HG03575 (cell line): ENCODE data around the gene KNDC1.

Experiments used
- ATAC-seq: cut with Tn5 transposase; IDR thresholded peaks from one replicate; pipeline ENCODE4 v1.9.1; 2021; ENCODE audit not compliant: unreplicated experiment, insufficient number of reproducible peaks, low FRiP score; ENCODE audit errors: extremely low read depth

Gene KNDC1

GRCh38 chr10:133198621-133199487, 38.8 kb downstream of the KNDC1 start:
- ATAC-seq, result no peak

GRCh38 chr10:133199488-133199885, 39.5 kb downstream of the KNDC1 start:
- no peak for ATAC-seq

GRCh38 chr10:133199992-133200611, 40.1 kb downstream of the KNDC1 start:
- ATAC-seq, result no peak

DNA sequence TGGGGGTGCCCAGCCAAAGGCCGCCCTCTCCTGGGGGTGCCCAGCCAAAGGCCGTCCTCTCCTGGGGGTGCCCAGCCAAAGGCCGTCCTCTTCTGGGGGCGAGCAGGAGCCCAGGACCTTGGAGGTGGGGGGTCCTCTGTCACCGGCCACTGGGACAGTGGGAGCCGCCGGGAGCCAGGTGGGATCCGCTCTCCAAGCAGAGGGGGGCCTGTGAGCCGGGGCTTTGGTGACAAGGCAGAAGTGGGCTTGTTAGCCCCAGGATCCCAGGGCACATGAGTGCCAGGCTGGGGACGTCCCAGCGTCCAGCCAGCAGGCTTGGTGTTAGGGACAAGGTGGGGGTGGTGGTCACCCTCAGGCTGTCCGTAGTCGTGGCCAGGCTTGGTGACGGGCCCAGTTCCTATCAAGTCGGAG, 40.6 kb downstream of the KNDC1 start:
- no peak for ATAC-seq

DNA sequence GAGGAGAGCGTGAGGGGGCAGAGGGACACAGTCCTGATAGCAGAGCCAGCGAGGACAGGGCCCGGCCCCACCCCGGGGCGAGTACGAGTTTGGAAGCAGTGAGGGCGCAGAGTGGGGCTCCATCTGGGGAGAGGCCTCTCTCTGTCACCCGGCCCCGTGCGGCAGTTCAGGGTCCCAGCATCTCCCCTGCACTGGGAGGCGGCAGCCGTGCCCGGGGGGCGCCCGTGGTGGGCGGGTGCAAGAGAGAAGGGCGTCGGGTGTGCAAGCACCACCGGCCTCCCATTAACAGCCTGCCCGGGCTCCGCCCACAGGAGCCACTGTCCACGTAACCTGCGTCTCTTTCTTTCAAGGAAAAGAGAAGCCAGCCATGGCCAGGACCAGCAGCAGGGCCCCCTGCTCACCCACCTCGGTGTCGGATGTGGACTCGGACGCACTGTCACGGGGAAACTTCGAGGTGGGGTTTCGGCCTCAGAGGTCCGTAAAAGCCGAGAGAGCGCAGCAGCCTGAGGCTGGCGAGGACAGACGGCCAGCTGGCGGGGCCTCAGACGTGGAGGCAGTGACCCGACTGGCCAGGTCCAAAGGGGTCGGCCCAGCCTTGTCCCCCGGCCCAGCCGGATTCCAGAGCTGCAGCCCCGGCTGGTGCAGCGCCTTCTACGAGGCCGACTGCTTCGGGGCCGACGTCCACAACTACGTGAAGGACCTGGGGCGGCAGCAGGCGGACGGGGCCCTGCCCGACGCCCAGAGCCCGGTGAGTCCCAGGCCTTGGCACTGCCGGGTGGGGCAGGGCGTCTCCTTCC, 41.3 kb downstream of the KNDC1 start:
- ATAC-seq, result no peak

DNA sequence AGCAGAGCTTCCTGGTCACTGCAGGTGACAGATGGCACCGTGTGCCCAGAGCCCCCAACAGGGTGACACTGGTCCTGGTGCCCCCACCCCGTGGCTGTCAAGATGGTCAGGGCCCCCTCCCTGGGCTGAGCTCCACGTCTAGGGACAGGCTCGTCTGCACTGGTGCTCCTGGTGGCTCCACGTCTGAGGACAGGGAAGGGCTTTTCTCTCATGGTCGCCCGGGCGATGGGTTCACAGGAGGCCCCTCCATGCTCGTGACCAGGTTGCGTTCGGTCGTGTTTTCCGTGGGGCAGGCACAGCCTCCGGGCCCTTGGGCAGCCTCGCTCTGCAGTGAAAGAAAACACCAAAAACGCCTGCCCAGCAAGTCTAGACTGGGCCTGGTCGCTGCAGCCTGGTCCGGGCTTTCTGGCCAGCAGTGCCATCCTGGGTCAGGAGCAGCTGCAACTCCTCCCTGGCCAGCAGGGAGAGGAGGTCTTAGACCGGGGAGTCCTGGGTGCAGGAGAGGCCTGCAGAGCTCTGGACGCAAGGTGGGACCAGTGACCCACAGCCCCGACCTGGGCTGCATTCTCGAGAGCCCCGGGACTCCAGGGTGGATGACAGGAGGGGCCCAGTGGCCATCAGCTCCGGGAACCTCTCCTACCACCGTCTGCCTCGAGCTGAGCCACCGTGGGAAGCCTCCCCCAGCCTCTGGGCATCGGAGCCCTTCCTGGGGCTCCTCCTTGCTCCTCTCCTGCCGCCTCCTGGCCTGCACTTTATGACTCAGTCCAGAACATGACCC, 42.1 kb downstream of the KNDC1 start:
- ATAC-seq, result no peak

DNA sequence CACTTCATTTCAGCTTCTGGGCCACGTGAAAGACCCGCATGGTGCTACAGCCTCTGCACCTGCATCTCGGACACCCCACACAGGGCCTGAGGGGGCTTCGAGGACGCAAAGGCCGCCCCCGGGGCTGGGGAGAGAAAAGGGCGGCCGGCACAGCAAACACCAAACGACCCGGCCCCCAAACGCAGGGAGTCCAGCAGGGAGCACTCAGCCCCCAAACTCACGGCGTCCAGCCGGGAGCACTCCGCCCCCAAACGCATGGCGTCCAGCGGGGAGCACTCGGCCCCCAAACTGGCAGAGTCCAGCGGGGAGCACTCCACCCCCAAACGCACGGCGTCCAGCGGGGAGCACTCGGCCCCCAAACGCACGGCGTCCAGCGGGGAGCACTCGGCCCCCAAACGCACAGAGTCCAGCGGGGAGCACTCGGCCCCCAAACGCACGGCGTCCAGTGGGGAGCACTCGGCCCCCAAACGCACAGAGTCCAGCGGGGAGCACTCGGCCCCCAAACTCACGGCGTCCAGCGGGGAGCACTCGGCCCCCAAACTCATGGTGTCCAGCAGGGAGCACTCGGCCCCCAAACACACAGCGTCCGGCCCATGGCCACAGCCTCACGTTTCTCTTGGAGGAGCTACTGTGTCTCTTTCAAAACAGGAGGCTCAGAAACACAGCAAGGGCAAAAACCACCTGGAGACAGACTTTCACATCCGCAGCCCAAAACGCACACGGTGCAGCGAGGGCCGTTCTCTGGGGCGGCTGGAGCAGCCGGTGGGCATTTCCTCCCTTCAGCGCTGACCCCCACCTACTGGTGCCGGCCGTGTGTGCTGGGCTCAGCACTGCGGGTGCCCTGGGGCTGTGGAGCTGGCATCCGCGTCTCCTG, 43.0 kb downstream of the KNDC1 start:
- ATAC-seq, result no peak

DNA sequence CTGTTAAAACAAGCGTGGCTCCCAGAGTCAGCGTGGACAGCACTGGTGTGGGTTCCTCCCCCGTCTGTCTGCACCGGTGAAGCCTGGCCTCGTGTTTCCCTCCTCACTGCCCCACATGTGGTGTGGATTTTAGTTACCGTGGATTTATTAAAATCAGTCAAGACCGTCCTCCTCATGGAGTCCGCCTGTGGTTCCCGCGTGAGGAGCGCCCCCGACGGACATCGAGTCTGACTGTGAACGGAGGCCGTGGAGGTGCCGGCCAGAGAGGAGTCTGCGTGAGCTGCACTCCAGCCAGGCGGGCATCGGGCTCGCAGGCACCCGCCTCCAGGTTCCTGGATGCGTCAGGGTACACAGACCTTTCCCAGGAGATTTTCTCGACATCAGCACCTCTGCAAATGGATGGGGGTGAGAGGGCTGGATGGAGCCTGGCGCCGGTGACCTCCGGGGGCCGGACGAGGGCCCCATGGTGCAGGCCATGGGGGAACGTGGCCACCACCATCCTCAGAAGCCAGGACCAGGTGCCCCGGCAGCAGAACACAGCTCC, 43.7 kb downstream of the KNDC1 start:
- ATAC-seq, result no peak

- no peak for ATAC-seq
Observed at GRCh38 chr10:133204226-133205015, 44.4 kb downstream of the KNDC1 start.

- no peak for ATAC-seq
Observed at GRCh38 chr10:133205146-133205545, 45.1 kb downstream of the KNDC1 start.

- no peak for ATAC-seq
Observed at GRCh38 chr10:133206356-133207040, 46.5 kb downstream of the KNDC1 start.

GRCh38 chr10:133207041-133207600, 47.1 kb downstream of the KNDC1 start:
- no peak for ATAC-seq

- no peak for ATAC-seq
Observed at GRCh38 chr10:133207627-133208026, 47.6 kb downstream of the KNDC1 start.

- no peak for ATAC-seq
Observed at GRCh38 chr10:133208466-133208865, 48.4 kb downstream of the KNDC1 start.

DNA sequence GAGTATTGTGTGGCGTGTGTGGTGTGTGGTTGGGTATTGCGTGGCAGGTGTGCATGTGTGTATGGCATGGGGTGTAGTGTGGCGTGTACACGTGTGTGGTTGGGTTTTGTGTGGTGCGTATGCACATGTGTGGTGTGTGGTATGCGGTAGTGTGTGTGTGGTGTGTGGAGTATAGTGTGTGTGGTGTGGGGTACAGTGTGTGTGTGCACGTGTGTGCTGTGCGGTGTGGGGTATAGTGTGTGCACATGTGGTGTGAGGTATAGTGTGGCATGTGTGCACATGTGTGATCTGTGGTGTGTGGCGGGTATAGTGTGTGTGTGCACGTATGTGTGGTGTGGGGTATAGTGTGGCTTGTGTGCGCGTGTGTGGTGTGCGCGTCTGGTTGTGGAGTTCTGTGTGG, 49.1 kb downstream of the KNDC1 start:
- ATAC-seq, result no peak

DNA sequence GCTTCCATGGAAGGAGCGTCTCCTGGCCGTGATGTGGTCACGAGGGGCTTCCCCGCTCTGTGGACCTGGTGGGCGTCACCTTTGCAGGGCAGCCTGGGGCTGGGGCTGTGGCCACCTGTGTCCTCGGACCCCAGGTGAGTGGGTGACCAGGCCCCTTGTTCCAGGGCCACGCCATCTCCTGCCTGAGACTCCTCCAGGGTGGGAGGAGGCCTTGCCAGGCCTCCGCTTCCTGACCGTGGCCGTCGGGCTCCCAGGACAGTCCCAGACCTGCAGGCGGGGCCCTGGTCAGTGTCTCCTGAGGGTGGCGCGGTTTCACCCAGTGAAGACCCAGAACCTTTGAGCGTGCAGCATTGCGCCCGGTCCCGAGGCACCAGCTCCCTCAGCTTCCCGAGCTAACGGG, 49.6 kb downstream of the KNDC1 start:
- ATAC-seq, result no peak
